SH-SY5Y (cell line): ENCODE results near the gene PPP1CA.

Source experiments
- GATA2 ChIP-seq: IDR thresholded peaks from 2 replicates; pipeline ENCODE4 v1.6.1; 2011; ENCODE audit warnings: mild to moderate bottlenecking, low read depth, low read length
- GATA3 ChIP-seq: IDR thresholded peaks from 2 replicates; pipeline ENCODE4 v1.6.1; 2011; ENCODE audit warnings: low read depth, mild to moderate bottlenecking, low read length, moderate library complexity

- TF ChIP-seq GATA2 (no peak), GATA3 (no peak)
Measured at GRCh38 chr11:67411785-67412152, 10.1 kb upstream of the PPP1CA start.
